Neuronal stem cell (in vitro differentiated cells): Measurements from ENCODE around the gene SPDYE17.
"Not testable (repeated sequence)": the region's sequence is repeated elsewhere in the genome, so short reads cannot be mapped to it uniquely, and the experiment has no call there.

Source experiments
- DNase-seq: peaks from one replicate; pipeline ENCODE4 v3.0.0-alpha.2; 2013; ENCODE audit warnings: low spot score
- H2AFZ ChIP-seq: one replicate; pipeline ENCODE4 v1.6.1; 2013; ENCODE audit warnings: mild to moderate bottlenecking, low read length, inconsistent platforms
- H2AK5ac ChIP-seq: 2 replicates; pipeline ENCODE4 v1.6.1; 2013; ENCODE audit warnings: low read depth, mild to moderate bottlenecking, inconsistent platforms, low read length, moderate library complexity, mixed read lengths
- H2BK120ac ChIP-seq: 2 replicates; pipeline ENCODE4 v1.6.1; 2013; ENCODE audit warnings: low read depth, mild to moderate bottlenecking, inconsistent platforms, low read length, moderate library complexity, mixed read lengths
- H2BK12ac ChIP-seq: one replicate; pipeline ENCODE4 v1.6.1; 2013; ENCODE audit warnings: low read length, inconsistent platforms
- H2BK15ac ChIP-seq: 2 replicates; pipeline ENCODE4 v1.6.1; 2013; ENCODE audit warnings: mild to moderate bottlenecking, low read length, inconsistent platforms, mixed read lengths
- H2BK5ac ChIP-seq: one replicate; pipeline ENCODE4 v1.6.1; 2013; ENCODE audit warnings: inconsistent platforms, mild to moderate bottlenecking, low read length, moderate library complexity
- H3K14ac ChIP-seq: one replicate; pipeline ENCODE4 v1.6.1; 2013; ENCODE audit warnings: low read length, inconsistent platforms
- H3K18ac ChIP-seq: 2 replicates; pipeline ENCODE4 v1.6.1; 2013; ENCODE audit warnings: low read length, inconsistent platforms
- H3K23ac ChIP-seq: 2 replicates; pipeline ENCODE4 v1.6.1; 2013; ENCODE audit warnings: low read depth, mild to moderate bottlenecking, mixed read lengths, low read length, inconsistent platforms; ENCODE audit not compliant: poor library complexity
- H3K27ac ChIP-seq: replicated peaks from 3 replicates; pipeline ENCODE4 v1.5.1; 2013; ENCODE audit warnings: low read length, inconsistent platforms
- H3K27me3 ChIP-seq, 3 experiments: 2 replicates each; pipeline ENCODE4 v1.6.1; 2013; ENCODE audit warnings: low read length in 3 of 3, mild to moderate bottlenecking in 2 of 3, inconsistent platforms in 1 of 3, low read depth in 1 of 3, mixed read lengths in 1 of 3, moderate library complexity in 1 of 3; ENCODE audit not compliant: control insufficient read depth in 3 of 3, insufficient read depth in 3 of 3
- H3K36me3 ChIP-seq, 2 donors: replicated peaks in 1 of 2; 2 replicates each; pipeline ENCODE4 v1.6.1; 2013; ENCODE audit warnings: low read length in 2 of 2; ENCODE audit not compliant: control insufficient read depth in 2 of 2, insufficient read depth in 2 of 2
- H3K4ac ChIP-seq: 2 replicates; pipeline ENCODE4 v1.6.1; 2013; ENCODE audit warnings: inconsistent platforms, mild to moderate bottlenecking, low read length, moderate library complexity
- H3K4me1 ChIP-seq, 2 donors: 1 replicate in 1 of 2; 2 replicates in 1 of 2; pipeline ENCODE4 v1.6.1; 2013; ENCODE audit warnings: low read length in 2 of 2, low read depth in 1 of 2; ENCODE audit not compliant: control insufficient read depth in 2 of 2, insufficient read depth in 1 of 2
- H3K4me2 ChIP-seq: one replicate; pipeline ENCODE4 v1.6.1; 2013; ENCODE audit warnings: mild to moderate bottlenecking, low read length, inconsistent platforms; ENCODE audit not compliant: insufficient read depth, poor library complexity, severe bottlenecking
- H3K4me3 ChIP-seq, 2 donors: 2 replicates each; pipeline ENCODE4 v1.5.1; 2013; ENCODE audit warnings: low read length in 2 of 2, mild to moderate bottlenecking in 2 of 2, inconsistent platforms in 1 of 2, moderate library complexity in 1 of 2
- H3K79me1 ChIP-seq: one replicate; pipeline ENCODE4 v1.6.1; 2013; ENCODE audit warnings: low read depth, mild to moderate bottlenecking, inconsistent platforms, low read length, moderate library complexity
- H3K9ac ChIP-seq: one replicate; pipeline ENCODE4 v1.6.1; 2013; ENCODE audit warnings: mild to moderate bottlenecking, low read depth, low read length, inconsistent platforms; ENCODE audit not compliant: poor library complexity
- H3K9me3 ChIP-seq, 2 donors: replicated peaks in 1 of 2; 2 replicates each; pipeline versions ENCODE3 to v1.6.1; 2013; ENCODE audit warnings: low read length in 2 of 2, mild to moderate bottlenecking in 2 of 2, inconsistent platforms in 1 of 2, low read depth in 1 of 2, mixed read lengths in 1 of 2, moderate library complexity in 1 of 2; ENCODE audit not compliant: control insufficient read depth in 2 of 2, insufficient read depth in 1 of 2
- H4K8ac ChIP-seq: one replicate; pipeline ENCODE4 v1.6.1; 2013; ENCODE audit warnings: low read depth, mild to moderate bottlenecking, inconsistent platforms, low read length, moderate library complexity
- H4K91ac ChIP-seq: one replicate; pipeline ENCODE4 v1.6.1; 2013; ENCODE audit warnings: low read length, low read depth, mild to moderate bottlenecking, inconsistent platforms; ENCODE audit not compliant: poor library complexity
- WGBS, 2 donors: extraction: QIAGEN DNeasy Blood & Tissue Kit; methylation state at CpG; one replicate each; pipeline ENCODE4 v1.1.7; 2013; ENCODE audit warnings: missing lambda C conversion rate in 2 of 2, mixed read lengths in 1 of 2; ENCODE audit not compliant: insufficient read length in 2 of 2, insufficient replicate concordance in 1 of 2; ENCODE audit errors: extremely low coverage in 2 of 2; 5-methylcytosine and 5-hydroxymethylcytosine counted together

The SPDYE17 gene

GRCh38 chr7:77063732-77064131, 31.6 kb upstream of the SPDYE17 start:
- H2BK120ac ChIP-seq, H3K9me3 ChIP-seq, H2BK12ac ChIP-seq, DNase-seq, H3K36me3 ChIP-seq, H4K91ac ChIP-seq, H2AFZ ChIP-seq, H3K23ac ChIP-seq, H3K27ac ChIP-seq, H2BK5ac ChIP-seq, H3K4ac ChIP-seq, H3K4me2 ChIP-seq, H3K9ac ChIP-seq, H3K27me3 ChIP-seq, H2BK15ac ChIP-seq, H2AK5ac ChIP-seq, H4K8ac ChIP-seq, H3K18ac ChIP-seq, H3K4me1 ChIP-seq, H3K4me3 ChIP-seq, H3K79me1 ChIP-seq, H3K14ac ChIP-seq: not testable (repeated sequence)
- WGBS, 2 donors = no CpG with 5 or more reads among the region's 4 CpGs

GRCh38 chr7:77062557-77062956, 30.4 kb upstream of the SPDYE17 start, which contains the start of gene SPDYE18:
SPDYE18 (minus strand) TSS chr7:77062558; CDS start chr7:77060512, 2,046 bp downstream.
- not testable (repeated sequence) for H3K9me3 ChIP-seq, H3K4me3 ChIP-seq, H3K27me3 ChIP-seq, H2AK5ac ChIP-seq, H3K4ac ChIP-seq, H3K9ac ChIP-seq, H3K79me1 ChIP-seq, H2BK120ac ChIP-seq, H3K4me2 ChIP-seq, H4K91ac ChIP-seq, H4K8ac ChIP-seq, H2BK15ac ChIP-seq, H3K27ac ChIP-seq, DNase-seq, H2BK12ac ChIP-seq, H3K4me1 ChIP-seq, H3K23ac ChIP-seq, H2AFZ ChIP-seq, H3K36me3 ChIP-seq, H3K14ac ChIP-seq, H3K18ac ChIP-seq, H2BK5ac ChIP-seq
- WGBS, 2 donors = no CpG with 5 or more reads among the region's 4 CpGs

- H3K27ac ChIP-seq, H3K27me3 ChIP-seq, H2BK5ac ChIP-seq, DNase-seq, H3K9me3 ChIP-seq, H2BK15ac ChIP-seq, H3K4ac ChIP-seq, H3K18ac ChIP-seq, H4K91ac ChIP-seq, H4K8ac ChIP-seq, H2BK120ac ChIP-seq, H3K79me1 ChIP-seq, H2BK12ac ChIP-seq, H3K23ac ChIP-seq, H2AFZ ChIP-seq, H3K36me3 ChIP-seq, H3K4me1 ChIP-seq, H2AK5ac ChIP-seq, H3K4me3 ChIP-seq, H3K4me2 ChIP-seq, H3K9ac ChIP-seq, H3K14ac ChIP-seq: not testable (repeated sequence)
- no CpG with 5 or more reads among the region's 10 CpGs for WGBS, 2 donors
Observed at GRCh38 chr7:77026349-77026748, 5.8 kb downstream of the SPDYE17 start.

GRCh38 chr7:77010074-77010680, 22.0 kb downstream of the SPDYE17 start:
- H2BK5ac ChIP-seq, DNase-seq, H3K14ac ChIP-seq, H4K91ac ChIP-seq, H3K27ac ChIP-seq, H3K23ac ChIP-seq, H2BK120ac ChIP-seq, H3K4me1 ChIP-seq, H3K4ac ChIP-seq, H3K9me3 ChIP-seq, H2BK12ac ChIP-seq, H2AK5ac ChIP-seq, H3K4me3 ChIP-seq, H3K18ac ChIP-seq, H3K4me2 ChIP-seq, H3K79me1 ChIP-seq, H4K8ac ChIP-seq, H3K9ac ChIP-seq, H3K36me3 ChIP-seq, H3K27me3 ChIP-seq, H2BK15ac ChIP-seq, H2AFZ ChIP-seq: not testable (repeated sequence)
- no CpG with 5 or more reads among the region's 16 CpGs for WGBS, 2 donors
